ENCODE results near the gene NFIA.

Gene NFIA

GRCh38 chr1:61049850-61050540 is 32.4 kb upstream of the NFIA start:
- H3K4me1 ChIP-seq (ENCODE audit: control insufficient read depth, insufficient read depth, low read length): no peaks in the 10 kb centered on the region
- ChIA-PET POLR2A (interaction anchor here (0.5 to 3.8 kb wide), 9 partner anchors 11 to 223 kb away, joined by 3 to 31 read pairs (median 4); partner anchors contain the start of gene NFIA), CTCF (interaction anchor here (0.6 to 2.5 kb wide), 35 partner anchors 8 to 1082 kb away, joined by 3 to 25 read pairs (median 4); no protein-coding TSS in a partner anchor)
- peak overlapping the region; percentile 74 for H3K4me3 ChIP-seq (ENCODE audit: low read depth, low read length)
- peak overlapping the region; percentile 95 for H3K27ac ChIP-seq (ENCODE audit: extremely low read depth, low read depth, low read length)
- no peaks in the 10 kb centered on the region for H3K9me3 ChIP-seq (ENCODE audit: control insufficient read depth, insufficient read depth, low read depth, low read length)
- no peaks in the 10 kb centered on the region for H3K36me3 ChIP-seq (ENCODE audit: control insufficient read depth in 2 of 2, insufficient read depth in 1 of 2, low read length in 2 of 2)
- no peak for TF ChIP-seq ZNF239 (tag by site-specific recombination; IDR thresholded peaks at IDR 0.05)
- no peak for TF ChIP-seq ZNF521 (tag by site-specific recombination; IDR thresholded peaks at IDR 0.05)
- TF ChIP-seq PRDM2 (tag by site-specific recombination; IDR thresholded peaks at IDR 0.05; ENCODE audit: borderline replicate concordance): no peak
- no peak for TF ChIP-seq ZNF830 (tag by site-specific recombination; IDR thresholded peaks at IDR 0.05; ENCODE audit: low read depth)
- 0 out of 2 replicates have a peak, but pooled peaks have one; percentile 29 for TF ChIP-seq ZNF366 (tag by site-specific recombination; conservative IDR thresholded peaks at IDR 0.05)
- TF ChIP-seq, protein P1, sequence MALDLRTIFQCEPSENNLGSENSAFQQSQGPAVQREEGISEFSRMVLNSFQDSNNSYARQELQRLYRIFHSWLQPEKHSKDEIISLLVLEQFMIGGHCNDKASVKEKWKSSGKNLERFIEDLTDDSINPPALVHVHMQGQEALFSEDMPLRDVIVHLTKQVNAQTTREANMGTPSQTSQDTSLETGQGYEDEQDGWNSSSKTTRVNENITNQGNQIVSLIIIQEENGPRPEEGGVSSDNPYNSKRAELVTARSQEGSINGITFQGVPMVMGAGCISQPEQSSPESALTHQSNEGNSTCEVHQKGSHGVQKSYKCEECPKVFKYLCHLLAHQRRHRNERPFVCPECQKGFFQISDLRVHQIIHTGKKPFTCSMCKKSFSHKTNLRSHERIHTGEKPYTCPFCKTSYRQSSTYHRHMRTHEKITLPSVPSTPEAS (tag by site-specific recombination; IDR thresholded peaks at IDR 0.05): peak; percentile 28; the same call in 1 of the 2 replicates
- TF ChIP-seq SP7 (tag by site-specific recombination; IDR thresholded peaks at IDR 0.05): peak; percentile 84
- no peak for TF ChIP-seq ZNF37A (tag by site-specific recombination; IDR thresholded peaks at IDR 0.05)
- TF ChIP-seq ZSCAN23 (tag by site-specific recombination; IDR thresholded peaks at IDR 0.05): no peak
- no peak for TF ChIP-seq ZNF350 (tag by site-specific recombination; IDR thresholded peaks at IDR 0.05)
- TF ChIP-seq SETDB1 (IDR thresholded peaks at IDR 0.05; ENCODE audit: insufficient read length, low read length): no peak
- no peak for TF ChIP-seq ZNF426 (tag by site-specific recombination; IDR thresholded peaks at IDR 0.05)
- TF ChIP-seq, protein P2, sequence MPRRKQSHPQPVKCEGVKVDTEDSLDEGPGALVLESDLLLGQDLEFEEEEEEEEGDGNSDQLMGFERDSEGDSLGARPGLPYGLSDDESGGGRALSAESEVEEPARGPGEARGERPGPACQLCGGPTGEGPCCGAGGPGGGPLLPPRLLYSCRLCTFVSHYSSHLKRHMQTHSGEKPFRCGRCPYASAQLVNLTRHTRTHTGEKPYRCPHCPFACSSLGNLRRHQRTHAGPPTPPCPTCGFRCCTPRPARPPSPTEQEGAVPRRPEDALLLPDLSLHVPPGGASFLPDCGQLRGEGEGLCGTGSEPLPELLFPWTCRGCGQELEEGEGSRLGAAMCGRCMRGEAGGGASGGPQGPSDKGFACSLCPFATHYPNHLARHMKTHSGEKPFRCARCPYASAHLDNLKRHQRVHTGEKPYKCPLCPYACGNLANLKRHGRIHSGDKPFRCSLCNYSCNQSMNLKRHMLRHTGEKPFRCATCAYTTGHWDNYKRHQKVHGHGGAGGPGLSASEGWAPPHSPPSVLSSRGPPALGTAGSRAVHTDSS (tag by site-specific recombination; IDR thresholded peaks at IDR 0.05): no peak
- no peak for TF ChIP-seq KLF10 (tag by site-specific recombination; IDR thresholded peaks at IDR 0.05)
- peak; percentile 87; the same call in 1 of the 2 replicates for TF ChIP-seq ZNF121 (tag by site-specific recombination; IDR thresholded peaks at IDR 0.05)
- TF ChIP-seq ZNF302 (tag by site-specific recombination; IDR thresholded peaks at IDR 0.05; ENCODE audit: low read depth): no peak
- TF ChIP-seq, protein P3, sequence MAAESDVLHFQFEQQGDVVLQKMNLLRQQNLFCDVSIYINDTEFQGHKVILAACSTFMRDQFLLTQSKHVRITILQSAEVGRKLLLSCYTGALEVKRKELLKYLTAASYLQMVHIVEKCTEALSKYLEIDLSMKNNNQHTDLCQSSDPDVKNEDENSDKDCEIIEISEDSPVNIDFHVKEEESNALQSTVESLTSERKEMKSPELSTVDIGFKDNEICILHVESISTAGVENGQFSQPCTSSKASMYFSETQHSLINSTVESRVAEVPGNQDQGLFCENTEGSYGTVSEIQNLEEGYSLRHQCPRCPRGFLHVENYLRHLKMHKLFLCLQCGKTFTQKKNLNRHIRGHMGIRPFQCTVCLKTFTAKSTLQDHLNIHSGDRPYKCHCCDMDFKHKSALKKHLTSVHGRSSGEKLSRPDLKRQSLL (tag by site-specific recombination; IDR thresholded peaks at IDR 0.05): no peak
- TF ChIP-seq ZNF394 (tag by site-specific recombination; IDR thresholded peaks at IDR 0.05; ENCODE audit: borderline replicate concordance): peak; percentile 39; the same call in 1 of the 2 replicates
- no peak; the same call in 1 of the 2 replicates for TF ChIP-seq TCF7L2 (IDR thresholded peaks at IDR 0.05; ENCODE audit: borderline replicate concordance, low read depth, low read length)
- TF ChIP-seq HOXC10 (CRISPR knock-in tag; IDR thresholded peaks at IDR 0.05): no peak
- no peak for TF ChIP-seq ZNF549 (tag by site-specific recombination; IDR thresholded peaks at IDR 0.05)
- no peak for TF ChIP-seq YY1 (tag by site-specific recombination; IDR thresholded peaks at IDR 0.05)
- no peak for TF ChIP-seq ELK4 (IDR thresholded peaks at IDR 0.05; ENCODE audit: borderline replicate concordance, low read depth, low read length)
- TF ChIP-seq, protein P4, sequence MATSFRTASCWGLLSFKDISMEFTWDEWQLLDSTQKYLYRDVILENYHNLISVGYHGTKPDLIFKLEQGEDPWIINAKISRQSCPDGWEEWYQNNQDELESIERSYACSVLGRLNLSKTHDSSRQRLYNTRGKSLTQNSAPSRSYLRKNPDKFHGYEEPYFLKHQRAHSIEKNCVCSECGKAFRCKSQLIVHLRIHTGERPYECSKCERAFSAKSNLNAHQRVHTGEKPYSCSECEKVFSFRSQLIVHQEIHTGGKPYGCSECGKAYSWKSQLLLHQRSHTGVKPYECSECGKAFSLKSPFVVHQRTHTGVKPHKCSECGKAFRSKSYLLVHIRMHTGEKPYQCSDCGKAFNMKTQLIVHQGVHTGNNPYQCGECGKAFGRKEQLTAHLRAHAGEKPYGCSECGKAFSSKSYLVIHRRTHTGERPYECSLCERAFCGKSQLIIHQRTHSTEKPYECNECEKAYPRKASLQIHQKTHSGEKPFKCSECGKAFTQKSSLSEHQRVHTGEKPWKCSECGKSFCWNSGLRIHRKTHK (tag by site-specific recombination; IDR thresholded peaks at IDR 0.05): no peak
- TF ChIP-seq SCRT2 (tag by site-specific recombination; IDR thresholded peaks at IDR 0.05): no peak

Measured in HEK293 (cell line).